ENCODE measurements around the gene SYF2.

The SYF2 gene

DNA sequence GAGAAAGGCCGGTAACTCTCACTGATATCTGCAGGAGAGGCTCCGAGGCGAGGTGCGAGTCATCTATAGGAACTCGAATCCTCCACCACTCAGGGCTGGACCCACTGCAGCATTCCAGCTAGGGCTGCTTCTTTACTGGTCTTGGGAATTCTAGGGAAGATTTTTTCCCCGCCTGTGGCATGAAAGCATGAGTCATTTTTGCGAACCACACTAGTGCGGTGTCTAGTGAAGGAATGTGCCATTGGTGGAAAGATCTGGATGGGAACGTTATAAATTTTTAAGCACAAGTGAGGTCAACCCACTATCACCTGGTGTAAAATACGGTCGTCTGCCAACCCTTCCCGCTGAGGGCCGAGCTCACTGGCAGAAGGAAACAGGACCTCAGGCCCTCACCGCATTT, 49.7 kb downstream of the SYF2 start:
- DNase-seq, result no peak

DNA sequence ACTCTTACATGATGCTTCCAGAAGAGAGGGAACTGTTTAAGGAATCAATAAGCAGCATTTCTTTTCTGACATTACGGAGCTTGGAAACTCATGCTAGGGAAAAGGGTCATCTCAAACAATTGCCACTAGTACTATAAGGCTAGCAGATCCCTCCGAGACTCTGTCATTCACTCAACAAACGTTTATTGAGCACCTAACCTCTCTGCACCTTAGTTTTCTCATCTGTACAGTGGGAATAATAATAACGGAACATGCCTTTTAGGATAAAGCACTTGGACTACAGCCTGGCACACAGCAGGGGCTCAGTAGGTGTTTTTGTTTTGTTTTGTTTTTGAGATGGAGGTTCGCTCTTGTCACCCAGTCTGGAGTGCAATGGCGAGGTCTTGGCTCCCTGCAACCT, 51.3 kb downstream of the SYF2 start:
- no peak for DNase-seq

DNA sequence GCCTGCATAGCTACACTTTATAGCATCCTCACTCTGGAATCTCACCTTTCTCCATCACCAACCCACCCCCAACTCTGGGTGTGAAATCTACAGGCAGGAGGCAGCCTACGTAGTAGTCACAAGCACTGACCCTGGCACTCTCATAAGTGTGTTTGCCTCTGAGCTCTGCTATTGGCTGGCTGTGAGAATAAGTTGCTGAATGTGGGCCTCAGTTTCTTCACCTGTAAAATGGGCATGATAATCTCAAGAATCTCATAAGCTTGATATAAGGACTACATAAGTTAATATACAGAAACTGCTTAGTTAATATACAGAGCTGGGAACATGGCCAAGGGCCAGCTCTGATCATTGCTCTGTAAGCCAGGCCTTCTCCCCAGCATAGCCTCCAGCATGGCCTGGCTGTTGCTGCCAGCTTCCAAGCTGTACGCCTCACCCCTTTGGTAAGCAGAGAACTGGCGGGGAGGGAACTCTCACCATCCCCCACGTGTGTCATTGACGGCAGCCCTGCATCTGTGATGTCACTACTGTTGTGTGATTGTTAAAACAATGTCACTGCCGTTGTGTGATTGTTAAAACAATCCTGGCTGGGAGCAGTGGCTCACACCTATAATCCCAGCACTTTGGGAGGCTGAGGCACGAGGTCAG, 53.3 kb downstream of the SYF2 start:
- DNase-seq, result no peak

DNA sequence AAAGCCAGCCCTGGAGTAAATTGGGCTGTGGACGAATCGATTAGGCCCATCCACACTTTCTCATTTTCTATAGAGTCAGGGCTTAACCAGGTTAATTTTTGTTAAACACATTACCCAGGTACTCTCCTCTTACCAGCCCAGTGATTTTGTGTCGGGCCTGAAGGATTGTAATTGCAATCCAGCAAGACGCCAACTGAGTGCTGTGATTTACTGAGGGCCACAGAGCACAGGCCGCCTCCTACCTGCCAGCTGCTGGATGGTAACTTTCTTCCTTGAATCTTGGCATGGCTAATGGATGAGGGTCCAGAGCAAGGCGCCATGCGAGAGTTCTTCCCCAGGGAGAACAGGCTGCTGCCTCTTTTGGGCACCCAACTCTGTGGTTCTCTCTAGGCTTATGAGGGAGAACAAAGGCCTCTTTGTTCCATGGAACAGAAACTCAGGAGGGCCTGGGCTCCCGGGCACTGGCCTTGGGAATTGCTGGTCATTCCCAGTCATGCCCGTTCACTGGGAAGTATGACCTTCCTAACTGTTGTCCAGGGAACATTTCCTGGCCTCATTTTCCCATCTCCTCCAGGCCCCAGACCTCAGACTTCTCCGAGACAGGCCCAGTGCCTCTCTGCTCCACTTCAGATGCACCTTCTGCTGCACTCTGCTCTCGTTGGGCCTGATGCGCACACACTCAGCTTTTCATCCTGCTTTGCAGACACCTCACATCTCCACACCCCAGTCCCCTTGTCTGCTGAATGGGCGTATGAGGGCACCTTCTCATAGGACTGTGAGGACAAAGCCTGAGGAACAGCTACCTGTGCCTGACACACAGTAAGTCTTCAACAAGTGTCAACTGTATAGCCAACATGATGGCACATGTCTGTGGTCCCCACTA, 57.3 kb downstream of the SYF2 start:
- DNase-seq, result no peak

DNA sequence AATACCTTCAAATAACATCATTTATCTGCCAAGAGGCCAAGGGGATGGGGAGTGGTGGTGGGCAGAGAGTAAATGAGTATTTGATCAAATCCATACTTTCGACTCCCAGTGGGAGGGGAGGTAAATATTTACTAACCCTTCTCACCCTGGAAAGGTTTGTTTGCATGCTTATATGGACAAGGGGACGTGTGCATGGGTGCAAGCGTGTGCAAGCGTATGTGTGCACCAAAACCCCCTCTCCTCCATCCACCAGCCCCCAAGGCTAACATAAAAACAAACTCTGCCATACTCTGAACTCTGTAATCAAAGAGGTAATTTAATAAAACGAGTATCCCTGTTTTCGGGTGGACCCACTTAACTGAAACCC, 58.0 kb downstream of the SYF2 start:
- no peak for DNase-seq

DNA sequence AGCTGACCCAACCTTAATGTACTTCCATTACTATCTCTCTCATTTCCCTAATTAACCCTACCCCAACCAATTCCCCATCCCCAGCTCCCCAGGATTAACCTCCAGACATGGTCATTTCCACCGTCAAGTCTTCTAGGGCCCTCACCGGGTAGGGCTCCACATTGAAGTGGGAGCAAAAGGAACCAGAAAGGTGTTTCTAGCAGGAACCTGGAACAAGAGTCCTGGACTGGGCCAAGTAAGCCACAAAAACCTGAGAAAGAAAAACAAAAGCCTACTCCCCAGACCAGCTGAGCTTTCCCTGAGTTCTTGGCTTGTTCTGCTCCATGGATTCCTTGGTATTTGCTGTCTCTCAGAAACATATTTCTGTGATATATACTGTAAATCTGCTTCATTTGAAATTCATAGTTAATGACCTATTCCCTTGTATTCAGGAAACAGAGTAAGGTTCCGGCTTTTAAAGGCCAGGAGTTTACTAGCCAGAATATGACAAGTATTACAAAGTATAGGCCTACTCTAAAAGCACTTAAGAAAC, 58.4 kb downstream of the SYF2 start:
- no peak for DNase-seq
